ENCODE data around the gene ATXN1L.

GRCh38 chr16:71883168-71883848 is 37.5 kb downstream of the ATXN1L start:
- TF ChIP-seq POLR2A (IDR thresholded peaks at IDR 0.05): no peak
- no peak for TF ChIP-seq CTCF (IDR thresholded peaks at IDR 0.05)
